CD14-positive monocyte (primary cell): ENCODE measurements around the gene GOLGA5. TPM values are rescaled to one million over a fixed set of nuclear protein-coding genes. Genes with fewer than 3 reads are reported as not detected.

Source experiments
- DNase-seq, 3 donors: peaks; one replicate each; pipeline ENCODE4 v3.0.0-alpha.2; 2011 to 2022
- H2AFZ ChIP-seq: 2 replicates; pipeline ENCODE4 v1.6.0; 2012; ENCODE audit warnings: mild to moderate bottlenecking, low read depth, low read length, inconsistent platforms; ENCODE audit not compliant: insufficient read depth, poor library complexity, severe bottlenecking
- H3K27ac ChIP-seq, 2 donors: 1 replicate in 1 of 2; 2 replicates in 1 of 2; pipeline ENCODE4 v1.5.1; 2012 to 2013; ENCODE audit warnings: low read length in 2 of 2, control low read depth in 1 of 2, inconsistent platforms in 1 of 2, low read depth in 1 of 2, mild to moderate bottlenecking in 1 of 2
- H3K27me3 ChIP-seq, 2 donors: one replicate each; pipeline versions ENCODE4 v1.6.0 to v1.6.1; 2011 to 2013; ENCODE audit warnings: low read length in 2 of 2; ENCODE audit not compliant: control insufficient read depth in 2 of 2, insufficient read depth in 2 of 2
- H3K36me3 ChIP-seq, 2 donors: replicated peaks in 1 of 2; 1 replicate in 1 of 2; 2 replicates in 1 of 2; pipeline versions ENCODE4 v1.5.1 to v1.6.1; 2012 to 2013; ENCODE audit warnings: low read length in 2 of 2, control low read depth in 1 of 2, inconsistent platforms in 1 of 2, mild to moderate bottlenecking in 1 of 2; ENCODE audit not compliant: insufficient read depth in 2 of 2, control insufficient read depth in 1 of 2
- H3K4me1 ChIP-seq, 2 donors: 1 replicate in 1 of 2; 2 replicates in 1 of 2; pipeline versions ENCODE4 v1.5.1 to v1.6.1; 2012 to 2013; ENCODE audit warnings: low read length in 2 of 2, control low read depth in 1 of 2, inconsistent platforms in 1 of 2, mild to moderate bottlenecking in 1 of 2, moderate library complexity in 1 of 2; ENCODE audit not compliant: insufficient read depth in 2 of 2, control insufficient read depth in 1 of 2
- H3K4me2 ChIP-seq: replicated peaks from 2 replicates; pipeline ENCODE3; 2012; ENCODE audit warnings: low read length, moderate library complexity, mild to moderate bottlenecking; ENCODE audit not compliant: poor library complexity, severe bottlenecking; ENCODE audit errors: extremely low read depth
- H3K4me3 ChIP-seq, 3 experiments: fragments of 200-600 bp in 1 of 3; sonication (generic) in 1 of 3; replicated peaks in 1 of 3; 1 replicate in 2 of 3; 2 replicates in 1 of 3; pipeline ENCODE4 v1.5.1; 2011 to 2013; ENCODE audit warnings: low read length in 3 of 3, mild to moderate bottlenecking in 3 of 3, control low read depth in 2 of 3, low read depth in 2 of 3, inconsistent platforms in 1 of 3, moderate library complexity in 1 of 3
- H3K79me2 ChIP-seq: 2 replicates; pipeline ENCODE4 v1.6.0; 2012; ENCODE audit warnings: mild to moderate bottlenecking, control low read depth, inconsistent platforms, low read length, moderate library complexity; ENCODE audit not compliant: insufficient read depth
- H3K9ac ChIP-seq: 2 replicates; pipeline ENCODE4 v1.6.0; 2017; ENCODE audit warnings: low read length, mild to moderate bottlenecking; ENCODE audit not compliant: insufficient read depth, poor library complexity, severe bottlenecking
- H3K9me3 ChIP-seq, 2 donors: replicated peaks in 1 of 2; 1 replicate in 1 of 2; 2 replicates in 1 of 2; pipeline versions ENCODE4 v1.5.1 to v1.6.1; 2012 to 2013; ENCODE audit warnings: low read length in 2 of 2, control low read depth in 1 of 2; ENCODE audit not compliant: control insufficient read depth in 1 of 2, insufficient read depth in 1 of 2
- H4K20me1 ChIP-seq: 2 replicates; pipeline ENCODE4 v1.6.0; 2012; ENCODE audit warnings: mild to moderate bottlenecking, low read length, control low read depth, moderate library complexity; ENCODE audit not compliant: insufficient read depth
- H3K27ac Mint-ChIP-seq, 7 donors: one replicate each; pipeline ENCODE4 v1.8.0; 2020; ENCODE audit warnings: mild to moderate bottlenecking in 7 of 7, mixed read lengths in 7 of 7, moderate library complexity in 6 of 7, inconsistent platforms in 2 of 7
- H3K27me3 Mint-ChIP-seq, 3 donors: one replicate each; pipeline ENCODE4 v1.8.0; 2021 to 2022; ENCODE audit warnings: low read depth in 3 of 3, mild to moderate bottlenecking in 3 of 3, mixed read lengths in 3 of 3, moderate library complexity in 3 of 3, inconsistent platforms in 1 of 3
- H3K36me3 Mint-ChIP-seq, 2 donors: one replicate each; pipeline ENCODE4 v1.8.0; 2020; ENCODE audit warnings: mixed read lengths in 2 of 2, inconsistent platforms in 1 of 2, mild to moderate bottlenecking in 1 of 2
- H3K4me1 Mint-ChIP-seq: one replicate; pipeline ENCODE4 v1.8.0; 2020; ENCODE audit warnings: mild to moderate bottlenecking, mixed read lengths
- H3K4me3 Mint-ChIP-seq, 2 donors: one replicate each; pipeline ENCODE4 v1.8.0; 2020; ENCODE audit warnings: mild to moderate bottlenecking in 2 of 2, mixed read lengths in 2 of 2, moderate library complexity in 1 of 2
- H3K9me3 Mint-ChIP-seq, 7 donors: one replicate each; pipeline ENCODE4 v1.8.0; 2020 to 2022; ENCODE audit warnings: mixed read lengths in 7 of 7, mild to moderate bottlenecking in 6 of 7, moderate library complexity in 6 of 7, inconsistent platforms in 2 of 7
- CTCF ChIP-seq: fragments of 200-600 bp; IDR thresholded peaks from one replicate; pipeline ENCODE4 v1.8.0; 2022; ENCODE audit warnings: antibody characterized with exemption, mild to moderate bottlenecking
- WGBS: methylation state at CpG from one replicate; pipeline ENCODE4 v1.1.5; 2013; ENCODE audit warnings: missing lambda C conversion rate; ENCODE audit not compliant: insufficient coverage; 5-methylcytosine and 5-hydroxymethylcytosine counted together
- intact Hi-C, 2 donors: fragments of 100-400 bp; cut with micrococcal nuclease; formaldehyde crosslinking; loops; one replicate each; pipeline versions ENCODE4 v1.15.0 to v1.15.1; 2023
- polyA plus RNA-seq, 3 donors: library from polyadenylated mRNA; depleted of rRNA in 1 of 3; unstranded in 2 of 3; stranded (reverse) in 1 of 3; fragments of 300-500 nt in 2 of 3; fragments of >200 nt in 1 of 3; fragmentation: Illumina TruSeq in 2 of 3; gene quantifications; 1 replicate in 2 of 3; 2 replicates in 1 of 3; pipeline ENCODE4 v1.2.3, GENCODE V29; 2012 to 2021

Gene GOLGA5
- polyA plus RNA-seq, 3 donors, result 12.4 to 19.0 (median 16.3) TPM

DNA sequence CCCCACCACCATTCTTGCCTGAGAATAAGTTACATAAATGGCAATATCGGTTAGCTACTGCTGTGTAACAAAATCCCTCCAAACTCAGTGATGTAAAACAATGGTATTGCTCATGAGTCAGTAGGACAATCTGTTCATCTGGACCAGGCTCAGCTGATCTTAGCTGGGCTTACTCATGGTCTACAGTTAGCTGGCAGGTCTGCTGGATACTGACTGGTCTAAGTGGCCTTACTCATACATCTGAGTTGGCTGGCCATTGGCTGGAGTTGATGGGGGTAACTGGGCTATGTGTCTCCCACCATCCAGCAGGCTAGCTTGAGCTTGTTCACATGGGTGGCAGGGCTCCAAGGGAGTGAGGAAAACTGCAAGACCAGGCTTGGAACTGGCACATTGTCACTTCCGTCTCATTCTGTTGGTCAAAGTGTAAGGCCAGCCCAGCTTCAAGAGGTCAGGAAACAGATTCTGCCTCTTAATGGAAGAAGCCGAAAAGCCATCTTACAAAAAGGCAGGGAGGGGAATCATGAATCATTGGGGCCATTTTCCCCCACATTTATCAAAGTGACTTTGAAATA is 72.2 kb downstream of the GOLGA5 start:
- TF ChIP-seq CTCF, result no peak
- Histone ChIP-seq H3K36me3 (no peaks in the 10 kb centered on the region), H3K4me2 (no peak overlapping the region), H3K27me3 (no peaks in the 10 kb centered on the region), H3K79me2 (no peaks in the 10 kb centered on the region), H3K9ac (no peak overlapping the region), H3K9me3 (peaks cover 0 to 4% of the 10 kb centered on the region in 2 donors), H3K4me3 (no peak overlapping the region), H2AFZ (no peak overlapping the region), H3K27ac (no peak overlapping the region), H4K20me1 (no peaks in the 10 kb centered on the region), H3K4me1 (no peaks in the 10 kb centered on the region)
- Mint-ChIP-seq H3K4me3 (no peak overlapping the region), H3K9me3 (peaks cover 0 to 10% (median 4%) of the 10 kb centered on the region in 7 donors), H3K27ac (peak overlapping the region in 1 of 7 donors; percentile 10), H3K27me3 (peaks cover 1 to 9% (median 5%) of the 10 kb centered on the region in 3 donors), H3K4me1 (no peaks in the 10 kb centered on the region), H3K36me3 (no peaks in the 10 kb centered on the region)
- intact Hi-C loops, result no loop called here
- no peak for DNase-seq
- 100% methylated on average over 1 of the region's 3 CpGs for WGBS

DNA sequence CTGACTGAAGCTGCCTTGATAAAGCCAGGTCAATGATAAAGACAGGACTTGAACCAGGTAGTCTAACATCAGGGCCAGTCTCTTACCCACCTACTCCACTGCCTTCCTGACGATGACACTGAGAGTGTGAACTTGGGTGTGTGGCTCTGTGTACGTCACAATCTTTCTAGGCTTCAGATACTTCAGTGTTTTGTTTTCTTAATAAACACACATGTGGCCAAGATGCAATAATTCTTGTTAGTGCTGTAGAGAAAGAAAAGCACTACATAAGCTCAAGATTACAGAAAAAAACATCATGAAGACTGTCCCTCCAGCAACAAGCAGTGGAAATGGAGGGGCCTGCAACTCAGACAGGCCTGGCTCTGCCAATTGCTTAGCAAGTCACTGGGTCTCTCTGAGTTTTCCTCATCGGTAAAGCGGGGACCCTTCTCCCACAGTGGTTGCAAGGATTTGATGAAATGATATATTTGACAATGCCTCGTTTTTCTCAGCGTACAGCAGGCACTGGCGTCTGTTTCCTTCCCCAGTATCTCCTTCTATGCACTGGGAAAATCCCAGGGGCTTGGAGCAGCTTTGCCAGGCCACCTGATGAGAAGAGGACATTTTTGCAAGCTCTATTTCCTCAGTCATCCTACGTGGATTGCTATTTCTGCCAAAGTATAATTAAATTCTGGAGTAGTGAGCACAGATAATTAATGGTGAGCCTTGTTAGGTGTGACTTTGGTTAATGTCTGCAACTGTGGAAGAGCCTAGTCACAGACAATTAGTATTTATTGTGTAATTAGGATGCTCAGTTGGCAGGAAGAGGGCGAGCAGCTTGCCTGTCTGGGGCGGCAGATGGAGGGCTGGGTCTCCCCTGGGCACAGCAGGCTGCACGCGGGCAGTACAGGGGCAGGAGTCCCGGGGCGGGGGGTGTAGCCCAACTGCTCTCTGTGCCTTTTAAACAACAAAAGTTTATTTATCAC is 73.1 kb downstream of the GOLGA5 start:
- Histone ChIP-seq H3K4me1 (no peaks in the 10 kb centered on the region), H3K27me3 (no peaks in the 10 kb centered on the region), H3K36me3 (no peaks in the 10 kb centered on the region), H3K4me2 (no peak overlapping the region), H3K4me3 (no peak overlapping the region), H3K9ac (no peak overlapping the region), H3K79me2 (no peaks in the 10 kb centered on the region), H4K20me1 (no peaks in the 10 kb centered on the region), H2AFZ (no peak overlapping the region), H3K27ac (no peak overlapping the region), H3K9me3 (peaks cover 0 to 4% of the 10 kb centered on the region in 2 donors)
- H3K4me3 Mint-ChIP-seq, result peak overlapping the region in 1 of 2 donors; percentile 8
- H3K27ac Mint-ChIP-seq, result no peak overlapping the region
- TF ChIP-seq CTCF, result no peak
- DNase-seq, result no peak
- H3K27me3 Mint-ChIP-seq, result peaks cover 3 to 9% (median 3%) of the 10 kb centered on the region in 3 donors
- intact Hi-C loops, result no loop called here
- no peaks in the 10 kb centered on the region for H3K4me1 Mint-ChIP-seq
- H3K9me3 Mint-ChIP-seq, result peaks cover 0 to 10% (median 4%) of the 10 kb centered on the region in 7 donors
- WGBS, result 100% methylated on average over 2 of the region's 14 CpGs
- no peaks in the 10 kb centered on the region for H3K36me3 Mint-ChIP-seq
